ENCODE results near the gene TNFRSF4. TPM values are rescaled to one million over a fixed set of nuclear protein-coding genes. Genes with fewer than 3 reads are reported as not detected.

The TNFRSF4 gene
- total and polyA plus RNA-seq, 2 of the 13 experiments (the other 11 are each of a cell fraction or from before 2014, with no cell fraction given) = not detected

- TF ChIP-seq ARID4A (CRISPR knock-in tag; IDR thresholded peaks at IDR 0.05; ENCODE audit: borderline replicate concordance) = peak; percentile 39; the same call in 1 of the 2 replicates
- TF ChIP-seq KAT7 (CRISPR knock-in tag; IDR thresholded peaks at IDR 0.05; ENCODE audit: borderline replicate concordance) = no peak
- no peak for TF ChIP-seq ZNF264 (CRISPR knock-in tag; IDR thresholded peaks at IDR 0.05)
- no peak for TF ChIP-seq NFIC (IDR thresholded peaks at IDR 0.05; ENCODE audit: low read length)
- no peak for TF ChIP-seq CBX5 (CRISPR knock-in tag; IDR thresholded peaks at IDR 0.05; ENCODE audit: borderline replicate concordance)
- TF ChIP-seq THAP7 (CRISPR knock-in tag; IDR thresholded peaks at IDR 0.05) = no peak
- TF ChIP-seq MAFG (CRISPR knock-in tag; IDR thresholded peaks at IDR 0.05) = no peak
- no peak for TF ChIP-seq YEATS2 (CRISPR knock-in tag; IDR thresholded peaks at IDR 0.05; ENCODE audit: borderline replicate concordance)
- no peak for TF ChIP-seq ONECUT2 (CRISPR knock-in tag; IDR thresholded peaks at IDR 0.05)
- TF ChIP-seq AGO1 (IDR thresholded peaks at IDR 0.05; ENCODE audit: low read depth, low read length, poor library complexity, severe bottlenecking) = no peak
- TF ChIP-seq HOMEZ (CRISPR knock-in tag; IDR thresholded peaks at IDR 0.05; ENCODE audit: low read depth) = no peak
- TF ChIP-seq PHF21A (CRISPR knock-in tag; IDR thresholded peaks at IDR 0.05) = no peak
- no peak for TF ChIP-seq ZNF770 (CRISPR knock-in tag; IDR thresholded peaks at IDR 0.05)
- no peak for TF ChIP-seq ZNF546 (CRISPR knock-in tag; conservative IDR thresholded peaks at IDR 0.05)
- no peak for TF ChIP-seq ZFP62 (CRISPR knock-in tag; IDR thresholded peaks at IDR 0.05)
- no peak for TF ChIP-seq CENPX (CRISPR knock-in tag; IDR thresholded peaks at IDR 0.05)
- TF ChIP-seq TERF1 (CRISPR knock-in tag; IDR thresholded peaks at IDR 0.05) = no peak
- no peak for TF ChIP-seq HMGA1 (CRISPR knock-in tag; conservative IDR thresholded peaks at IDR 0.05)
- no peak for TF ChIP-seq ZNF441 (CRISPR knock-in tag; IDR thresholded peaks at IDR 0.05; ENCODE audit: borderline replicate concordance)
- TF ChIP-seq SMC3 (IDR thresholded peaks at IDR 0.05; ENCODE audit: low read length) = no peak
Measured at GRCh38 chr1:1168451-1169411, 45.2 kb downstream of the TNFRSF4 start (continued).
